OCI-M2 (cell line): ENCODE data around the gene SLC24A2.
"Not testable (repeated sequence)": the region's sequence is repeated elsewhere in the genome, so short reads cannot be mapped to it uniquely, and the experiment has no call there.

Experiments used
- DNase-seq: peaks from one replicate; lab custom pipeline; 2025; ENCODE audit not compliant: unreplicated experiment; lab: John Stamatoyannopoulos, UW

The SLC24A2 gene

DNA sequence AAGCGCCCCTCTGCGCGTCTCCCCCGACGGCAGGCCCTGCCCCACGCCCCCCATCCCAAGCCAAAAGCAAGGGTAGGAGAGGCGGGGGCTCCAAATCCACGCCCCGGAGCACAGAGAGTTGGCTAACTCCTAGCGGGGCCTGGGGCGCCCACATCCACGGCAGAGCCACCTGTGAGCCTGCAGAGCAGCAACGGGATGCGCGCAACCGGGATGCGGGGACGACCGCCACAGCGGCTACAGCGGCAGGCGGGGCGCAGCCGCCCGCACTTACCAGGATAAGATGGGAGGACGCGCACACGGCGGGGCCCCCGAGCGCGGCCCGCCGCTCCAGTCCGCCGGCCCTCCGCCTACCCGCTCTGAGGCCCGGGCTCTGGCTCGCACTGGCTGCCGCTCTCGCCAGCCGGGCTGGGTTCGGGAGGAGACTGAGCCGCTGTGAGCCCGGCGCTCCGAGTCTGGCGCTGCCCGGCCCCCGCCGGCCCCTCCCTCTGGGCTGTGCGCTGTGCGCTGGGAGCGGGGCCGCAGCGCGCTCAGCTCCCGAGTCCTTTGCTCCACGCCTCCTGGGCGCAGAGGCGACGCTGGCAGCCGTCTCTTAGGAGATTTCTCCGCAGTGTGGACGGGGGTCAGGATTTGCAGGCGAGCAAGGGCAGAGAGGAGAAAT is at the start of gene SLC24A2:
SLC24A2 (minus strand) TSS at position 424 of the 658 bp plus-strand sequence.
- DNase-seq, result no peak

DNA sequence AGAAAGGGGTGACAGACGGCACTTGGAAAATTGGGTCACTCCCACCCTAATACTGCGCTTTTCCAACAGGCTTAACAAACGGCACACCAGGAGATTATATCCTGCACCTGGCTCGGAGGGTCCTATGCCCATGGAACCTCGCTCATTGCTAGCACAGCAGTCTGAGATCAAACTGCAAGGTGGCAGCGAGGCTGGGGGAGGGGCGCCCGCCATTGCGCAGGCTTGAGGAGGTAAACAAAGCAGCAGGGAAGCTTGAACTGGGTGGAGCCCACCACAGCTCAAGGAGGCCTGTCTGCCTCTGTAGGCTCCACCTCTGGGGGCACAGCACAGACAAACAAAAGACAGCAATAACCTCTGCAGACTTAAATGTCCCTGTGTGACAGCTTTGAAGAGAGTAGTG is 44.5 kb upstream of the SLC24A2 start:
- not testable (repeated sequence) for DNase-seq

DNA sequence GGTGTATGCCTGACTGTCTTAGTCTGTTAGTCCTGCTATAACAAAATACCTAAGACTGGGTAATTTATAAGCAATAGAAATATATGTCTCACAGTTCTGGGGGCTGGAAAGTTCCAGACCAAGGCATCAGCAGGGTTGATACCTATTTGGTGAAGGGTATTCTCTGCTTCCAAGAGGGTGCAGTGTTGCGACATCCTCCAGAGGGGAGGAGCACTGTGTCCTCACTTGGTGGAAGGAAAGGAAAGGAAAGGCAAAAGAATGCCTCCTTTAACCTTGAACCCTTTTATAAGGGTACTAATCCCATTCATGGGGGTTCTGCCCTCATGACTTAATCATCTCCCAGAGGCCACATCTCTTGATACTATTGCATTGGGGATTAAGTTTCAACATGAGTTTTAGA is 42.0 kb upstream of the SLC24A2 start:
- DNase-seq, result no peak

DNA sequence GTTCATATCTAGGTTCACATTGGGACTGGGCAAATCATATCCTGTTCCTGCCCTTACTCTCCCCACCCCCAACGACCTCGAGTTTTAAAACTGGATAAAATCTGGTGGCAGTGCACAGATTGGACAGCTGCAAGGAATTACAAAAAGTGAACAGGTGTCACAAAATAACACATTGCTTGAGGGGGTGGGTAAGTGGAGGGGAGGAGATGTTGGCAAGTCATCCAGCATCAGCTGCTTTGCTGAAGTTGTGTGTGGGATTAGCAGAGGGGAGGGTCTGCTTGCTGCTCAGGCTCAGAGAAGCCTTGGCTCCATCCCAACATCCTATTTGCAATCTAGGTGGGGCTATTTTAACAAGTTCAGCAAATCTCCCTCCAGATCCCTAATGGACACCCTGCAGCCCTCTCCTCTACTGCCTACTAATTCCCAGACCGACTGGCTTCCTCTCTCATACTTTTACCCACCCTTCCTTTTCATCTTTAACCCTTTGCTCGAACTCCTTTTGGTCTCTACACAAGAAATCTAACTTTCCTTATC is 39.8 kb upstream of the SLC24A2 start:
- no peak for DNase-seq

DNA sequence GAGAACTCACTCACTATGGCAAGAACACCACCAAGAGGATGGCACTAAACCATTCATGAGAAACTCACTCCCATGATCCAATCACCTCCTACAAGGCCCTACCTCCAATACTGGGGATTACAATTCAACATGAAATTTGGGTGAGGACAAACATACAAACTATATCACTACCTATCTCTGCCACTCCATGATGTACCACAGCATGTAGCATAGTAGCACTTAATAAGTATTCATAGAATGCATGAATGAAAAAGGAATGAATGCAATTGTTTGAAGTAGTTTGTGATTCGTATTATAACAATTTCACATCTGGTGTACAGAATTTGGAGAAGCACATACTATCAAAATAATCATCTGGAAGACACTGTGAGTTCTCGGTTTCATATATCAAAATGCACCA is 27.9 kb upstream of the SLC24A2 start:
- DNase-seq, result no peak

DNA sequence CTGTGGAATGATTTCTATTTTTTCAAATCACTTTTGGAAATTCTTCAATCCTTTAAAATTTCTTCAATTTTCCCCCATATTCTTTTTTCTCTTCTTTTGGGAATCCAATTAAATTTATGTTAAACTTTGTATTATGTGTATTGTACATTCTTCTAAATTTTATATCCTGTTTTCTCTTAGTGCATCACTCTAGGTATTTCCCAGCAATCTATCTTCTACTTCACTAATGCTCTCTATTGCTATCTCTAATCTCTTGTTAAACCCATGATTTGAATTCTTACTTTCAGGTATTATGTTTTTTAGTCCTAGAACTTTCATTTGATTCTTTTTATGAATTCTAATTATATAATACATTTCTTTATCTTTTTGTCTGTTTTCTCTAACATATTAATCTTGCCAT is 23.4 kb upstream of the SLC24A2 start:
- no peak for DNase-seq

DNA sequence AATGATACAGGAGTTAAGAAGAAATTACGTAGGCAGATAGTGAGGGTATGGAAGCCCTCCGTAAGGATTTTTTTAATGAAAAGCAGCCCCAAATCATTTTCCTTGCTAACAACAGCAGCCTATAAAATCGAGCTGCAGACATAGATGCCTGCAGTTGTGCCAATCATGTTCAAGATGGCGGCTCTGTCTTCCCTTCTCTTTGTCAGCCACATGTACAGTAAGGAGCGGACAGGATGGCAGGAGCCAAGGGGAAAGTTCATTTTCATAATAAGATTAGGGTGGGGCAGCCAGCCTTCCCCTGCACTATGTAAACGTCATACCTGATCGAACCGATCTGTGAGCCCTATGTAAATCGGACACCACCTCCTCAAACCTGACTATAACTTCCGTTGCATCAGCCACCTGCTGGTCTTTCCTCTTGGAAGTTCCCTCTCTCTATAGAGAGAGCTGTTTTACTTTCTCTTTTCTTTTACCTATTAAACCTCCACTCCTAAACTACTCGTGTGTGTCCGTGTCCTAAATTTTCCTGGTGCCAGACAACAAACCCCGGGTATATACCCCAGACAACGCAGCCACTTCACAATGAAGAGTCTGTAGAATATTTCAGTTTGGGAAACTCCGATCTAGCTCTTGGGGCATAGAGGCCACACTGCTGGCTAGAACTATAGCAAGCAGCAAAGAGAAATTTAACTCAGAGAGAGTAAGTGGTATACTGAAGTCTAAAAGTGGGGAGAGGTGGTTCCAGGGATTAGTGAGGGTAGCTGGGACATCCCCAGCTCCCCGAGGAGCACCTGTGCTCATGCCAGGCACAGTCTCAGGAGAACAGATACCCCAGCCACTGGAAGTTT is 20.8 kb upstream of the SLC24A2 start:
- DNase-seq, result no peak

DNA sequence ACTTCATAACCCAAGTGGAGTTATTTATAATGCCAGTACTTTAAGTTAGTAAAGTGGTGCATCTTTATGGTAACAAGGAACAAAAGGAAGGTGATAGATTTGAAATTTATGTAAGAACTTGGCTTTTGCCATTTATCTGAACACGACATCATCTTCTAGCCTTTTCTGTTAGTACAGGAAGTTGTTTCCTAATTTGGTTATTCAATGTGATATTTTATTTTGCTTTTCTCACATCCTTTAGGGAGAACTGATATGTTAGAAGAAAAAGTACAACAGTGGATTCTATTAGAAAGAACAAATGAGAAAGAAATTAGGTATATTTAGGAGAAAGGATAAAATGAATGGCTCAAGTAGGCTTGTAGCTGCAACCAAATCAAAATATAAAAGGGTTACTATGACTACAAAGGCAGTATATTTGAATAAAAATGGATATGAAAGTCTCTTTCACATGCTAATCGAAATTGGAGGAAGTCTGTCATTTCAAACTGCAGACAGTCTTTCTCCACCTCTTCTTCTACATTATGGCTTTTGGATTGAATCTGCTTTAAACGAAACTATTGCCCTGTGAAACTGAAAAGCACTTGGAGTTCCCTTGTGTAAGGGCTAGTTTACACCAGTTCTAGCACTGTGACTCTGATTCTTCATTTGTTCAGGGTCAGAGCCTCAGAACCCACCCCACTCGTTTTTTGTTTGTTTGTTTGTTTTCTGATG is 18.5 kb upstream of the SLC24A2 start:
- no peak for DNase-seq

DNA sequence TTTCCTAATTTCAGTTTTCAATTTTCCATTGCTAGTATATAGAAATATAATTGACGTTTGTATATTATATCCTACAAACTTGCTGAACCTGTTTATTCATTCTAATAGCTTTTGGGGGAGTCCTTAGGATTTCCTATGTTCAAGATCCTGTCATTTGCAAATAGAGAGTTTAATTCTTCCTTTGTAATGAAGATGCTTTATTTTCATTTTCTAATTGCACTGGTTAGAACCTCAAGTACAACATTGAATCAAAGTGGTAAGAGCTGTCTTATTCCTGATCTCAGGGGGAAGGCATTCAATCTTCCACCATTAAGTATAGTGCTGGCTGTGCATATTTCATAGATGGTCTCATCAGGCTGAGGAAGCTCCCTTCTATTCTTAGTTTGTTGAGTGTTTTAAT is 15.6 kb upstream of the SLC24A2 start:
- no peak for DNase-seq

DNA sequence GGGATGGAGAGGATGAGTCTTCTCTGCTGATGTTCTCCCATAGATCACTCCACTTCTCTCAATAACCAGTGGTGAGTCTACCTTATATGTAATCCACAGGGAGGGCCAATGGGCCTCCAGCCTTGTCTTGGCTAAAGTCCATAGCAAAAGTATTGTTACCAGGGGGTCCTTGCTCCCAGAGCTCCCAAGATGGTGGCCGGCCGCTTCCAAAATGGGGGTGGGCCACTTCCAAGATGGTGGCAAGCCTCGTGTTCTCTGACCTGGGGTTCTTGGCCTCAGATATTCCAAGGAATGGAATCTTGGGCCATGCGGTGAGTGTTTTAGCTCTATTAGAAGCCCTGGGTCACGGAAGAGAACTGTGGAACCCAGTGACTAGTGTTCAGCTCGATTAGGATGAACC is 12.0 kb upstream of the SLC24A2 start:
- no peak for DNase-seq

DNA sequence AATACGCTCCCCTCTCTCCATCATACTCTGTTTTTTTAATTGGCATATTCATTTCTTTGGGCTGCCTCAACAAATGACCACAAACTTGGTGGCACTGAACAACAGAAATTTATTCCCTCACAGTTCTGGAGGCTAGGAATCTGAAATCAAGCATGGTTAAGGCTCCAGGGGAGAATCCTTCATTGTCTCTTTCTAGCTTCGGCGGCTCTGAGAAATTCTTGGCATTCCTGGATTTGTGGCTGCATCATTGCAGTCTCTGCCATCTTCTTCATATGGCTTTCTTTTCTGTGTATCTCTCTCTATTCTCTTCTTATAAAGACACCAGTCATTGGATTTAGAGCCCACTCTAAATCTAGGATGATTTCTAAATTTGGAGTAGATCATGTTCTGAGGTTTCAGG is 10.9 kb upstream of the SLC24A2 start:
- no peak for DNase-seq

DNA sequence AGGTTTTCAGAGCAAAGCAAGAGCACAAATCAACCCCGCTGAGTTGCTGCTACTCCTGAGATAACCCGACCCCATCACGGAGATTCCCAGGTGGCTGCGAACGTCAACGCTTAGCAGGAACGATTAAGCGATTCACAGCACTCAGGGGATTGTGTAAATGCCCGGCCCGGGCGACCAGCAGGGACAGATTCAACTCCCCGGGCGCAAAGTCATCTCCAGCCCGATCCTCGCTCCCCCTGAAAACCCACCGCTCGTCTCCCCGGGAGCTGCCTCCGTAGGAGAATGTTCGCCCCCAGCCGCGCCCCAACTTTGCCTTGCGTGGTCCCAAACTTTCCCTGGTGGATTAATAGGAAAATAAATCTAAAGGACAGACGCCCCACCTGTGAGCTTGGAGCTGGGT is 685 bp downstream of the SLC24A2 start:
- no peak for DNase-seq

DNA sequence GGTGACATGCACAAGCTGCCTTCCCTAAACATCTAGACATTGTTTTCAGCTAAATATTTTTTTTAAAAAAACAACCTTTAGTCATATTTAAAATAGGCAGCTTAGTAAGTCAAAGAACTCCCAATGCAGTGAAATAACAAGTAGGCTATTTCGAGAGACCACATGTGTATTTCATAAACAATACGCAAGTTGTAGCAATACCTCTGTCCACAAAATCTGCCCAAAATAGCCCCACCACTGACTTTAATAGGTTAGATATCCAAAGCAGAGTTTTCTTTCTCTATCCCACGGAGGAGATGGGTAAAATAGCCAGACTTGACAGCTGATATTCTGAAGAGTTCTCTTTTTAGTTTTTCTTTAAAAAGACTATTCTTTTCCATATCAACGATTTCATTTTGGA is 1.2 kb downstream of the SLC24A2 start:
- DNase-seq, result no peak

DNA sequence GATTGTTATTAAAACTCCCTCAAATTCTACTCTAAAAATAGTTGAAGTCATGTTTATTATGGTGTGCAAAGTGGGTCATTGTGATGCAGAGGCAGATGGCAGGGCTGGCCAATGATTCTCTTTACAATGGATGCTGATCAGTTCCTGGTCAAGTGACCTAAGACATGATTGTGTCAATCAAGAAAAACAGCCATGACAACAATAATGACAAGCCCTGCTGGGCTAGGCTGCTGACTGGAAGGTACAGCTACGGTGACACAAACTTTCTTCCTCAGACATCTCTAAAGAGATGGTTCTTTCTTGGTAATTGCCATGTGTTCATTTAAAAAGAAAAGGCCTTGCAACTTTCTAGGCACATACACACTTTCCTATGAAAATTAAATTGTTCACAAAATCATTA is 3.6 kb downstream of the SLC24A2 start:
- DNase-seq, result no peak

DNA sequence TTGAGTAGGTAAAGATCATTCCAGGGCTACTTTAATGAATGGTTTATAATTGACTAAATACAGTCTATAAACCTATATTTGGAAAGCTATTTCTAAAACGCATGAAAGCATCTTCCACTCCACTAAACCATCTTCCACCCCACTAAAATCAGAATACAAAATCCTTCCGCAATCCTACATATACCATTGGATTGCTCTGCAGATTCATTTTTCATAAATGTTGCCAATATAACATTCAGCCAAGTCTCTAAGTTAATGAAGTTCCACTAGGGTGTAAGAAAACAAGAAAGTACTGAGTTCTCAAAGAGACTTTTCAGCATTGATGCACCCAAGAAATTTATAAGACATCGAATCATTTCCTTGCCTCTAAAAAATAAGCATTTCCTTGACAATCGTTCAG is 4.7 kb downstream of the SLC24A2 start:
- DNase-seq, result no peak

DNA sequence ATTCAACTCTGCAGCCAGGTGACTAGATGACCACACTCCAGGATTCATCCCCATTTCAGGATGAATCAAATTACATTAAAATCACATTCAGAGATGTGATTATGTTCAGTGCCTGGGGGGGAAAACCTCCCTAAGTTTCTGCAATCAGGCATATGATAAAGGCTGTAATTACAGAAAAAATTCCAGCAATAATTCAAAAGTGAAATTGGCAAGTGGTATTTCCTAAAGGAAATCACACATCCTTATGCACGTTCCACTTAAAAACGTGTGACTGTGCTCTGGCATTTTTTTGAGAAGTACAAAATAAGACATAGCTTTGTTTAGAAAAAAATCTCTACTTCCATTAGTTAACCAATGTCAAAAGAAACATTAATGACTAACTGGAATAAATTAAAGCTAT is 5.3 kb downstream of the SLC24A2 start:
- DNase-seq, result no peak

DNA sequence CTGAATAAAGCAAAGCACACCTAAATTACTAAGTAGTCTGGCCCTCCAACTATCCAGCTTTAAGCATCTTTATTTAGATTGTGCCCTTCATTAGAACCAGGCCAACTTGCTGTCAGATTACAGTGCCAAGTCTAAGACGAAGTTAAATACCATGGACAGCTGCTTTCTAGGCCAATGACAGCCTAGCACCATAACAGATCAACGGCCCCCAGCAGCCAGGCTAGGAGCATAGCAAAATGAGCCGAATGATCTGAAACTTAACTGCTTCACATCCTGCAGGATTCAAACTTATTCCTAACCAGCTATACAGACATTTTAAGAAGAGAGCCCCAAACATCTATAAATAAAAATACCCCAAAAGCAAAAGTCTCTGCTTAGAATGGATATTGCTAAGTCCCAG is 6.8 kb downstream of the SLC24A2 start:
- DNase-seq, result no peak

DNA sequence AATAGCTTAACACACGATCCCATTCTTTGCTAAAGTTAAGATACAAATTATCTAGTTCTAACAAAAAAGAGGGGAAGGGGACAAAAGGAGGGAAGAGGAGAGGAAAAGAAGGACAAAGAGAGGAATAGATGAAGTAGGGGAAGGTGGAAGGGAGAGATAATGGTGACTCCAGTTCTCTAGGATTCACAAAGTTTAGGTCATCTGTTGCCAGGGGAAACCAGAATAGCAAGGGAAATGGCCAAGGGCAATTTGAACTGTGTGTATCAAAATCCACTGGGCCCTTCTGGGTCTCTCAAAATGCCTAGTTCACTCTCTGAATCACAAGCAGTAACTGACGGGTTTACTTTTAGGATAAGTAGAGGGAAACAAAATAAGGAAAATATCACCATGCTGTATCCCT is 7.6 kb downstream of the SLC24A2 start:
- DNase-seq, result no peak

DNA sequence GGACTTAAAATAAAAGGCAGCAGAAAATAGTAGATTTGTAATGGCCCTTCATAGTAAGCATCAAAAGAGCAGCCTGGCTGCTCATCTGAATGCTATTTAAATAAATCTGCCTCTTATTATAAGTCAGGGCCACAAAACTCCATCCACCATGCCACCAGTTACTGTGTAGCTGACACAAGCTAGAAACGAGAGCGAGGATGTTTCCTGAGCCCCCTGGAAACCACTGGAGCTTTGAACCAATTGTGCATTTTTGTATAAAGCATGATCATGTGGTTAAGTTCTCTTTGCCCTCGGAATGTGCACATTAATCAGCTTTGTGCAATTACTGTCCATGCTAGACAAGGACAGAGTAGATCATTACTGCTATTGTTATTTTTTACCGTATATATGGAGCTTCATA is 17.4 kb downstream of the SLC24A2 start:
- no peak for DNase-seq

DNA sequence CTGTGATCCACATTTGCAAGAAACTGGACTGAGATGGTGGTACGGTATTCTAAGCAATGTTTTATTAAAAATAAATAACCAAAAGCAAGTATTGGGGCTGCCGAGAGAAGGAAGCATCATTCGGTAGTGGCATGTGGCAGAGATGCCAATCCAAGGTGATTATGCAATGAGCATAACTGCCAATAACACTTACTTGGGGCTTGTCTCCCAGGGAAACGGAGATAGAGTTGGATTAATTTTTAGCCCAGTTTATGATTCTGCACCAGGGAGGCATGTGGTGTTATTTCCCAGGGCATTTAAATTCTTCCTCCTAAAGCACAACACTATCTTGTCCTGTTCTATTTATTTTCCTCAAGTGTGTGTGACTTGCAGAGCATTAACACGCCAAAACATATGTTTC is 17.9 kb downstream of the SLC24A2 start:
- no peak for DNase-seq

DNA sequence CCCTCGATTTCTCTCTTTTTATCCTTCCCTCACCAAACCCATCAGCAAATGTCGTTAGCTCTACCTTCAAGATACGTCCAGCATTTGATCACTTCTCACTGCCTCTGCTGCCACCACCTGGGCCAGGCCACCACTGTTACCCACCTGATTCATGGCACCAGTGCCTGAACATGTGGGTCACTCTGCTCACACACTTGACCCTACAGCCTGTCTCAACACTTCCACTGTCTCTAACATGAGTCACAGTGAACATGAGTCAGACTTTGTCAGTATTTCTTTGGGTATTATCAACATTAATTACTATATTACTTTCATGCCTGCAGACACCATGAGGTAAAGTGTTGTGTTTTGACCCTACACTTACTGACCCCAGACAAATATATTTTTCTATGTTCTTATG is 19.6 kb downstream of the SLC24A2 start:
- no peak for DNase-seq

DNA sequence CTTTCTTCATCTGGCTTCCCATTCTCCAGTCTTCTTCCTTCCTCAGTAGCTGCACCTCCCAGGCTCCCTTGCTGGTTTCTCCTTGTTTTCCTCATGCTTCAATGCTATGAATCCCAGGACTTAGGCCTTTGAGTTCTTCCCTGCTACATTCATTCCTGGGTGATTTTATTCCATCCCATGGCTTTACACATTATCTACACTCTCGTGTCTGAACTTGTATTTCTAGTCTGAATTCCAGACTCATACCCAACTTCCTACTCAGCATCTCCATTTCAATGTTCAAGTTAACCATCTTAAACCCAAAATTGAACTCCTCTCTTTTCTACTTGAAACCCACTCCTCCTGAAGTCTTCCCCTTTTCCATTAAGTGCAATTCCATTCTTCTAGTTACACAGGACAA is 20.0 kb downstream of the SLC24A2 start:
- DNase-seq, result no peak
